GM08714 (cell line): ENCODE results near the gene PRIMPOL.
"Not testable (repeated sequence)": the region's sequence is repeated elsewhere in the genome, so short reads cannot be mapped to it uniquely, and the experiment has no call there.

Experiments
- H3K4me3 ChIP-seq: fragments of 200-500 bp; sonication (Bioruptor generic); 2 replicates; pipeline ENCODE4 v1.5.1; 2014; ENCODE audit warnings: mild to moderate bottlenecking, low read length, inconsistent platforms
- ZNF274 ChIP-seq: IDR thresholded peaks from 2 replicates; pipeline ENCODE4 v1.6.1; 2012; ENCODE audit warnings: mild to moderate bottlenecking, low read depth, low read length

PRIMPOL gene

GRCh38 chr4:184651899-184652298 is 2.4 kb downstream of the PRIMPOL start:
- no peak for TF ChIP-seq ZNF274
- no peak overlapping the region for H3K4me3 ChIP-seq

- H3K4me3 ChIP-seq, result not testable (repeated sequence)
Measured at GRCh38 chr4:184652681-184653080, 3.1 kb downstream of the PRIMPOL start.

GRCh38 chr4:184653650-184654049 is 4.1 kb downstream of the PRIMPOL start:
- H3K4me3 ChIP-seq, result no peak overlapping the region
- TF ChIP-seq ZNF274, result no peak

GRCh38 chr4:184655889-184656869 is 6.6 kb downstream of the PRIMPOL start:
- TF ChIP-seq ZNF274, result no peak
- H3K4me3 ChIP-seq, result no peak overlapping the region

- TF ChIP-seq ZNF274, result no peak
- no peak overlapping the region for H3K4me3 ChIP-seq
Measured at GRCh38 chr4:184657144-184657543, 7.6 kb downstream of the PRIMPOL start.

GRCh38 chr4:184657820-184658219 is 8.3 kb downstream of the PRIMPOL start:
- H3K4me3 ChIP-seq, result not testable (repeated sequence)

- no peak for TF ChIP-seq ZNF274
- no peak overlapping the region for H3K4me3 ChIP-seq
Measured at GRCh38 chr4:184660978-184661377, 11.4 kb downstream of the PRIMPOL start.

GRCh38 chr4:184662236-184662635 is 12.7 kb downstream of the PRIMPOL start:
- no peak for TF ChIP-seq ZNF274
- H3K4me3 ChIP-seq, result no peak overlapping the region

- TF ChIP-seq ZNF274, result no peak
Measured at GRCh38 chr4:184664445-184665210, 15.1 kb downstream of the PRIMPOL start.

GRCh38 chr4:184666670-184667069 is 17.1 kb downstream of the PRIMPOL start:
- no peak for TF ChIP-seq ZNF274

More at GRCh38 chr4:184664445-184665210, 15.1 kb downstream of the PRIMPOL start:
- no peak overlapping the region for H3K4me3 ChIP-seq

GRCh38 chr4:184668096-184668495 is 18.6 kb downstream of the PRIMPOL start:
- no peak overlapping the region for H3K4me3 ChIP-seq
- TF ChIP-seq ZNF274, result no peak

More at GRCh38 chr4:184666670-184667069, 17.1 kb downstream of the PRIMPOL start:
- no peak overlapping the region for H3K4me3 ChIP-seq

- no peak for TF ChIP-seq ZNF274
- no peak overlapping the region for H3K4me3 ChIP-seq
Measured at GRCh38 chr4:184668511-184669114, 19.1 kb downstream of the PRIMPOL start.

- no peak overlapping the region for H3K4me3 ChIP-seq
- no peak for TF ChIP-seq ZNF274
Measured at GRCh38 chr4:184669251-184669650, 19.7 kb downstream of the PRIMPOL start.

- TF ChIP-seq ZNF274, result no peak
- no peak overlapping the region for H3K4me3 ChIP-seq
Measured at GRCh38 chr4:184671101-184671500, 21.6 kb downstream of the PRIMPOL start.
